Measurements from ENCODE around the gene POU2AF2. TPM values are rescaled to one million over a fixed set of nuclear protein-coding genes. Genes with fewer than 3 reads are reported as not detected.
A peak's percentile ranks its signal among the peaks of the same experiment; 100 is the strongest.

Gene POU2AF2
- total RNA-seq, 1 donor from 2014 or later: not detected

DNA sequence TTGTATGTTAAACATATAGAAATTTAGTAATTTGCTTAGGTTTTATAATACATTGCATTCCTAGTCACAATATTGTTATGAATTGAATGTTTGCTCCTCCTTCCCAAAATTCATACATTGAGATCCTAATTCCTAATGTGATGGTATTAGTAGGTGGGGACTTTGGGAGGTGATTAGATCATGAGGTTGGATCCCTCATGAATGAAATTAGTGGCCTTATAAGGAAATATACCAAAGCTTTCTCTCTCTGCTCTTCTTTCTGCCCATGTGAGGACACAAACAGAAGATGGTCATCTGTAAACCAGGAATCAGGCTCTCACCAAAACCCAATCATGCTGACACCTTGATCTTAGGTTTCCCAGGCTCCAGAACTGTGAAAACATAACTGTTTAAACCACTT is 41.3 kb upstream of the POU2AF2 start:
- no peaks in the 10 kb centered on the region for H3K36me3 Mint-ChIP-seq (ENCODE audit: low read depth, unreplicated experiment)
- Histone ChIP-seq H3K36me3 (ENCODE audit: insufficient read depth, low read length) (no peaks in the 10 kb centered on the region), H3K4me3 (ENCODE audit: insufficient read depth, low read depth, low read length) (no peak overlapping the region), H3K9ac (ENCODE audit: low read length) (no peak overlapping the region), H3K9me3 (ENCODE audit: insufficient read depth, low read depth, low read length) (no peaks in the 10 kb centered on the region), H3K4me1 (ENCODE audit: insufficient read depth, low read length) (peaks cover 8% of the 10 kb centered on the region), H3K27ac (ENCODE audit: low read depth, low read length) (no peak overlapping the region), H3K79me2 (ENCODE audit: insufficient read depth, low read length) (no peaks in the 10 kb centered on the region), H2AFZ (ENCODE audit: low read depth, low read length) (no peak overlapping the region), H3K4me2 (ENCODE audit: low read length) (no peak overlapping the region), H3K27me3 (ENCODE audit: insufficient read depth, low read length) (no peaks in the 10 kb centered on the region), H4K20me1 (ENCODE audit: insufficient read depth, low read length) (no peaks in the 10 kb centered on the region)
- TF ChIP-seq, protein P1, sequence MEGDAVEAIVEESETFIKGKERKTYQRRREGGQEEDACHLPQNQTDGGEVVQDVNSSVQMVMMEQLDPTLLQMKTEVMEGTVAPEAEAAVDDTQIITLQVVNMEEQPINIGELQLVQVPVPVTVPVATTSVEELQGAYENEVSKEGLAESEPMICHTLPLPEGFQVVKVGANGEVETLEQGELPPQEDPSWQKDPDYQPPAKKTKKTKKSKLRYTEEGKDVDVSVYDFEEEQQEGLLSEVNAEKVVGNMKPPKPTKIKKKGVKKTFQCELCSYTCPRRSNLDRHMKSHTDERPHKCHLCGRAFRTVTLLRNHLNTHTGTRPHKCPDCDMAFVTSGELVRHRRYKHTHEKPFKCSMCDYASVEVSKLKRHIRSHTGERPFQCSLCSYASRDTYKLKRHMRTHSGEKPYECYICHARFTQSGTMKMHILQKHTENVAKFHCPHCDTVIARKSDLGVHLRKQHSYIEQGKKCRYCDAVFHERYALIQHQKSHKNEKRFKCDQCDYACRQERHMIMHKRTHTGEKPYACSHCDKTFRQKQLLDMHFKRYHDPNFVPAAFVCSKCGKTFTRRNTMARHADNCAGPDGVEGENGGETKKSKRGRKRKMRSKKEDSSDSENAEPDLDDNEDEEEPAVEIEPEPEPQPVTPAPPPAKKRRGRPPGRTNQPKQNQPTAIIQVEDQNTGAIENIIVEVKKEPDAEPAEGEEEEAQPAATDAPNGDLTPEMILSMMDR (IDR thresholded peaks at IDR 0.05; ENCODE audit: insufficient read depth, low read depth, low read length): no peak
- no peak for TF ChIP-seq EZH2 (IDR thresholded peaks at IDR 0.05; ENCODE audit: insufficient read depth, low read length)
- H3K4me3 Mint-ChIP-seq (ENCODE audit: unreplicated experiment): no peak overlapping the region
- H3K27ac Mint-ChIP-seq (ENCODE audit: unreplicated experiment): no peak overlapping the region
- DNase-seq (ENCODE audit: low read depth): no peak
- no peaks in the 10 kb centered on the region for H3K9me3 Mint-ChIP-seq (ENCODE audit: unreplicated experiment)
- peaks cover 6% of the 10 kb centered on the region for H3K4me1 Mint-ChIP-seq (ENCODE audit: low read depth, unreplicated experiment)
- H3K27me3 Mint-ChIP-seq (ENCODE audit: low read depth, unreplicated experiment): no peaks in the 10 kb centered on the region
- FAIRE-seq: peak; percentile 37

DNA sequence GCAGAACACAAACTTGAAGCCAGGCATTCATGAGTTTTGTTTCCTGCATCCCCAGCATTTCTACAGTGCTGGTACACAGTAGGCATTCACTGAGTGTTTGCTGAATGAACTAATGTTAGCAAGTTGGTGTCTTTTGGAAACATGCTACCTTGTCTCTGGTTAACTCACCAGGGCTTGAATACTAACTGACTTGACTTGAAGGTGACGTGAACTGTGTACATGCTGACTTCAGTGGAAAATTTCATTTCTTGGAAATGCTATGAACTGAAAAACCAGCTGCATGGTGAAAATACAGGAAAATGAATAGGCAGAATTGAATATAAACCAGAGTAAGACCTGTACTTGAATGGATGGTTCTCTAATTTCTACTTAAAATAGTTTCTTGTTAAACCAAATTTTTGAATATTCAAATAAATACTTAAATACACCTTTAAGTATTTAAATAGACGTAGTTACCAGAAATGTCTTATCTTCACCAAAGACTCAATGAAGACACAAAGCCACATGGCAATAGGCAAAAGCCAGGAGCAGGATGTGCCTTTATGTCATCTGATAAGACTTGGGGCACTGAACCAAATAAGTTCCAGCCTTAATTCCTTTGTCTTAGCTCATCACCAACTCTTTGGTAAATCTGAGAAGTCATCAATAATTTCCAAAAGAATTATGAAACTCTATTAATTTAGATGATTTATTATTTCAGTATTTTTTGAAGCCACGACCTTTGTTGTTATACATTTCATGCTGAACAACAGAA is 39.7 kb upstream of the POU2AF2 start:
- Mint-ChIP-seq H3K27ac (ENCODE audit: unreplicated experiment) (no peak overlapping the region), H3K9me3 (ENCODE audit: unreplicated experiment) (no peaks in the 10 kb centered on the region), H3K4me3 (ENCODE audit: unreplicated experiment) (no peak overlapping the region), H3K36me3 (ENCODE audit: low read depth, unreplicated experiment) (no peaks in the 10 kb centered on the region), H3K27me3 (ENCODE audit: low read depth, unreplicated experiment) (no peaks in the 10 kb centered on the region), H3K4me1 (ENCODE audit: low read depth, unreplicated experiment) (peaks cover 6% of the 10 kb centered on the region)
- peaks cover 8% of the 10 kb centered on the region for H3K4me1 ChIP-seq (ENCODE audit: insufficient read depth, low read length)
- no peak overlapping the region for H3K4me2 ChIP-seq (ENCODE audit: low read length)
- H3K36me3 ChIP-seq (ENCODE audit: insufficient read depth, low read length): no peaks in the 10 kb centered on the region
- TF ChIP-seq, protein P1 (IDR thresholded peaks at IDR 0.05; ENCODE audit: insufficient read depth, low read depth, low read length): no peak
- TF ChIP-seq EZH2 (IDR thresholded peaks at IDR 0.05; ENCODE audit: insufficient read depth, low read length): no peak
- no peaks in the 10 kb centered on the region for H4K20me1 ChIP-seq (ENCODE audit: insufficient read depth, low read length)
- H3K9me3 ChIP-seq (ENCODE audit: insufficient read depth, low read depth, low read length): no peaks in the 10 kb centered on the region
- no peak overlapping the region for H2AFZ ChIP-seq (ENCODE audit: low read depth, low read length)
- H3K79me2 ChIP-seq (ENCODE audit: insufficient read depth, low read length): no peaks in the 10 kb centered on the region
- H3K9ac ChIP-seq (ENCODE audit: low read length): no peak overlapping the region
- no peak overlapping the region for H3K4me3 ChIP-seq (ENCODE audit: insufficient read depth, low read depth, low read length)
- H3K27me3 ChIP-seq (ENCODE audit: insufficient read depth, low read length): no peaks in the 10 kb centered on the region
- H3K27ac ChIP-seq (ENCODE audit: low read depth, low read length): peak overlapping the region; percentile 60
- peak; percentile 74 for FAIRE-seq
- no peak for DNase-seq (ENCODE audit: low read depth)

DNA sequence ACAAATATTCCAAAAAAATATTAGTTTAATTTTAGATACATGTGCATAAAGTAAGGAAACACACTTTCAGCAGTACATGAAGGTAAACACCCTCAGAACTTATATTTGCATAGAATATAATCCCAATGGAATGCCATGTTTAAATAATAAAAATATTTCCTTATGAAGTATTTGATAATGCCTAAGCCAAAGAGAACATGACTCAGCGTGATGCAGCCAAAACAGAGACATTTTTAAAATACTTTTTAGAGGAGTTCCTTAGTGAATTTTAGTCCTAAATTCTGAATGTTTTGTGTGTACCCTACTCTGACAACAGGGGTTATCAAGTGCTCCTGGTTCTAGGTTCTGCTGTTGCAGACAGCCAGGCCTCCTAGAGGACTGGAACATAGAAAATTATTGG is 39.1 kb upstream of the POU2AF2 start:
- TF ChIP-seq, protein P1 (IDR thresholded peaks at IDR 0.05; ENCODE audit: insufficient read depth, low read depth, low read length): no peak
- TF ChIP-seq EZH2 (IDR thresholded peaks at IDR 0.05; ENCODE audit: insufficient read depth, low read length): no peak
- Histone ChIP-seq H4K20me1 (ENCODE audit: insufficient read depth, low read length) (no peaks in the 10 kb centered on the region), H3K9me3 (ENCODE audit: insufficient read depth, low read depth, low read length) (no peaks in the 10 kb centered on the region), H3K27ac (ENCODE audit: low read depth, low read length) (peak overlapping the region; percentile 60), H3K4me3 (ENCODE audit: insufficient read depth, low read depth, low read length) (no peak overlapping the region), H3K4me1 (ENCODE audit: insufficient read depth, low read length) (peaks cover 8% of the 10 kb centered on the region), H2AFZ (ENCODE audit: low read depth, low read length) (peak overlapping the region; percentile 9), H3K36me3 (ENCODE audit: insufficient read depth, low read length) (no peaks in the 10 kb centered on the region), H3K79me2 (ENCODE audit: insufficient read depth, low read length) (no peaks in the 10 kb centered on the region), H3K4me2 (ENCODE audit: low read length) (peak overlapping the region; percentile 52), H3K9ac (ENCODE audit: low read length) (no peak overlapping the region), H3K27me3 (ENCODE audit: insufficient read depth, low read length) (no peaks in the 10 kb centered on the region)
- H3K27me3 Mint-ChIP-seq (ENCODE audit: low read depth, unreplicated experiment): no peaks in the 10 kb centered on the region
- H3K27ac Mint-ChIP-seq (ENCODE audit: unreplicated experiment): no peak overlapping the region
- peak; percentile 70 for DNase-seq (ENCODE audit: low read depth)
- H3K4me3 Mint-ChIP-seq (ENCODE audit: unreplicated experiment): no peak overlapping the region
- H3K36me3 Mint-ChIP-seq (ENCODE audit: low read depth, unreplicated experiment): no peaks in the 10 kb centered on the region
- H3K9me3 Mint-ChIP-seq (ENCODE audit: unreplicated experiment): no peaks in the 10 kb centered on the region
- H3K4me1 Mint-ChIP-seq (ENCODE audit: low read depth, unreplicated experiment): peaks cover 6% of the 10 kb centered on the region
- no peak for FAIRE-seq

Measured in astrocyte (in vitro differentiated cells and primary cell).